GM19324 (cell line): ENCODE results near the gene NCKAP5.

Experiments
- ATAC-seq: cut with Tn5 transposase; IDR thresholded peaks from one replicate; pipeline ENCODE4 v1.9.1; 2021; ENCODE audit warnings: mild to moderate bottlenecking, moderate library complexity; ENCODE audit not compliant: unreplicated experiment, low FRiP score

NCKAP5 gene

DNA sequence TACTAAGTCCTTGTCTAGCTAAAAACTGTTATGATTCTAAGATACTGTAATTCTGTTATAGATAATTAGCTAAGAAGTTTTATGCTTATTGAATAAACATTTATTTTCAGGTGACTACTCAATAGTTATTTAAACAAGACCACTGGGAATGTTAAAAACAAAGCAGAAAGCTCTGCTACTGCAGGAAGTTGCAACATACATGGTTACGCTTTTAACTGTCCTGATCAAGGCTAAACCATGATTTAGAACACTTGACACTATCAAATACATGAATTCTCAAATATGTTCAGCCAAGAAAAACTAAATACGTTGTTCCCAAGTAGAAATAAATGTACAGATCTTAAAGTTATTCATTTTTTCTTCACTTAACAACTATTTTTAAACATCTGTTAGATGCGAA, 263.9 kb downstream of the NCKAP5 start:
- no peak for ATAC-seq

DNA sequence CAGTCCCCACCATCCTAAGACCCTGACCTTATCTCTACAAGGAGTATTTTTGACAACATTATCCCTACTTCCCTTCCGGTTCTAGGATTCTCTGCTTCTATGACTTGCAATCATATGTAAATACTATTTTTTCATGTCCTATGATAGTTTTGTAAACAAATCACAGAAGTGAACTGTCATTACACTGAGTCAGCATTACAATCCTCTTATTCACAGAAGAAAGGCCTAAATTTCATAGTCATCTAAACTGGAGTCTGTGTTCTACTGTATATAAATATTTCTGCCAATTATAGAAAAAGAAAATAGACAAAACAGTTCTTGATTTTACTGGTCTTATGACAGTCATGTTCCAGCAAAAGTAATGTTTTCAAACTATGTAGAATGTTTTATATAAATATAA, 265.1 kb downstream of the NCKAP5 start:
- ATAC-seq: no peak

DNA sequence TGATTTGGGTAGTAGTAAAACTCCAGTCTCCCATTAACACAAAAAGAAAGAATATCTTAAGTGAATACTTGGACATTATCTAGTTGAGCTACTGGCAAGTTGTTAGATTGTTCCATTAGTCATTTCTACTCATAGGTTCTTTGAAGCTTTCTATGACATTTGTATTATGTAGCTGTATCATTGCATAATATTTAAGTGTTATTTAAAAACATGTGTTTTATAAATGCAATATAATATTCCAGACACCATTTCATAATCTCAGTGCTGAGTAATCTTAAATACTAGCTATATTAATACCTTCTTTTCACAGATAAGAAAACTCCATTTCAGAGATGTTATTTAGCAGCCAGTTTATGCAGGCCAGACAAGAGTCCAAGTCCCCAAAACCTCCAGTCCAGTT, 271.9 kb downstream of the NCKAP5 start:
- no peak for ATAC-seq

DNA sequence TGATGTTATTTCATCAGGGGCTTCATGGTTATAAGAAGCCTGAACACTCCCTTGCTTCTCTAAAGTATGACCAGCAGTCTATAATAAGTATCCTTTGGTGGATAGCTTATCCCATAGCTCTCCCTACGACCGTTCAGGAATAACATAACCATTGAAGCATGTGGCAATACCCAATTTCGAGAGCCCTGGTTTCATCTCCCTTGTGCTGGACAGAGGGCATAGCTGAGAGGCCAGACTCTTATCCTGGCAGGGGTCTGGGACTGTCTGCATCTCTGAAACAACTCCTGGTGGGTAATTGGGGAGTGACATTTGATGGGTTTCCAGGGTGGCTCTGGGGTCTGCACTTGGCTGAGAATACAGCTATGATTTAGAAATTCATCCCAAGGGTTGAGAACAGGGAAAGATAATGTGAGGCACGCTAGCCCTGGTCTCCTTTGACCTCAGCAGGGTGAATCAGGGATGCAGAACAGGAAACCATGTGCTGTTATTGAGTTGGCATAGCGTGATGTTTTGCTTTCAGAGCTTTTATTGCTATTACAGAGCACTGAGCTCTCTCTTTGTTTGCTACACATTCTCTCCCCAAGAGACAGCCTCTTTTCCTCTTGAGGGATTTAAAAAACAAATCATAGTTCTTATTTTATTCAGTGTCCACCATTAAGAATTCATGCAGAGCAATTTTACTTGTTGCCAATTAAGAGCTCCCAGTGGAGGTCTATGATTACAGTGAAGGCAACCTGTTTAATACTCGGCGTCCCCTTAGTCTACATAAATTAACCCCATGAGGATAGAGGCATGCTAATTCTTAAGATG, 274.5 kb downstream of the NCKAP5 start:
- no peak for ATAC-seq

DNA sequence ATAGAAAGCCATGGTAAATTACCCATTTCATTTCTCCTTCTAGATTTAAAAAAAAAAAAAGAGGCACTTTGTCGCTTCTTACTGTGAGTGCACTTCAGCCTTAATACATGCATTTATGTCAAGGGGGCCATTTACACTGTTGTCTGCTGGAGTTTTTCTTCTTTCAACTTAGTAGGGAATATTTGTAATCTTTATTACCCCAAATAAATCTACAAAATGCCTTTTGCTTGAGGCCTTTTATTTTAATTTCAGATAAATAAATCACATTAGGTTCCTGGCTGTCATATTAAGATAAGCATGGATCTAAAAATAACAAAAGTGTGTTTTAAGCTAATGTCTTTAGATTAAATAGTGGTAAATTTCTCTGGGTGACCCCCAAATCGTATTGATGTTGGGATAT, 276.0 kb downstream of the NCKAP5 start:
- no peak for ATAC-seq

DNA sequence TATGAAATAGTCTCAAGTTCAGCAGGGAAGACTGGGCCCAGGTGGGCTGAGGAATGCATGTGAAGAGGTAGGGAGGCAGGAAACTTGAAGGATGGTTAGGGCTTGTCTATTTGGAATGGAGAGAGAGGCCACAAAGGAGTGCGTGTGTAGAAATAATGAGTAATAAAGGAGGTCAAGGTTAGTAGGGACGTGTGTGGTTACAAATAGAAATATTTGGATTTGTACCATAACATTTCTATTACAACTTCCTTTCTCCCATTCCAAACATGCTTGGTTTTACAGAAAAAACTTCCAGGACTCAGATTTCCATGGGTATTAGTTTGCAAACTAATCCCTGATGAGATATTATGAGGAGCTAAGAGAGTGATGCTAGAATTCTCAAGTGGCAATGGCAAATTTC, 280.6 kb downstream of the NCKAP5 start:
- no peak for ATAC-seq

DNA sequence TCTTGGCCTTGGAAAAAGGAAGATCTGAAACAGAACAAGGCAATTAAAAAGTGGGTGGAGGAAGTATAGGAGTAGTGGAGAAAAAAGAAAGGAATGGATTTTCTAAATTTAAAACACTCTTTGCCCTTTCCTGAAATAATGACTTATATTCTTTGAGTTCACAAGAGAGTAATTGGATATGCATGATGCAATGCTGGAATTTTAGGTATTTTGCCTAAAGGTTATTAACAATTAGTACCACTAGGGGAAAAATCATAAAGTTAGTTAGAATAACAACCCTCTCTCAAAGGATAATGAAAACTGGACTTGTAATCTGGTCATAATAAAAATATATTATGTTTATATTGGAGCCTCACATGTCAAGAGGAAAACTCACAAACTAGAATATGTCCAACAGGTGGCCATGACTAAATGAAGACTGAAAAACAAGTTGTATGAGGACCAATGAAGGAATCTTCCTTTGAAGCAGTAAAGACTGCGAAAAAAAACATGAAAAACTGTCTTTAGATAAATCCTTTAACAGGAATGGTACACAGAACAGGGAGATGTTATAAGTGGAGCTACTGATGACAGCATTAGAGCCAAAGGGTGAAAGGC, 281.8 kb downstream of the NCKAP5 start:
- ATAC-seq: no peak

DNA sequence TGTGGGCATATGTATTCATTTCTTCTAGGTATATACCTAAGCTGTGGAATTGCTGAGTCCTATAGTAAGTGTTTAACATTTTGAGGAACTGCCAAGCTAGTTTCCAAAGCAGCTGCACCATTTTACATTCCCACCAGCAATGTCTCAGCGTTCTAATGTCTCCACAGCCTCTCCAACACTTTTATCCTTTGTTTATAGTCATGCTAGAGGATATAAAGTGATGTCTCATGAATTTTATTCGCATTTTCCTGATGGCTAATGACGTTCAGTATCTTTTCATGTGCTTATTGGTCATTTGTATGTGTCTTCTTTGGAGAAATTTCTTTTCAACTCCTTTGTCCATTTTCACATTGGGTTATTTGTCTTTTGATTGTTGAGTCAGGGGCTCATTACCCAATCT, 295.2 kb downstream of the NCKAP5 start:
- no peak for ATAC-seq

DNA sequence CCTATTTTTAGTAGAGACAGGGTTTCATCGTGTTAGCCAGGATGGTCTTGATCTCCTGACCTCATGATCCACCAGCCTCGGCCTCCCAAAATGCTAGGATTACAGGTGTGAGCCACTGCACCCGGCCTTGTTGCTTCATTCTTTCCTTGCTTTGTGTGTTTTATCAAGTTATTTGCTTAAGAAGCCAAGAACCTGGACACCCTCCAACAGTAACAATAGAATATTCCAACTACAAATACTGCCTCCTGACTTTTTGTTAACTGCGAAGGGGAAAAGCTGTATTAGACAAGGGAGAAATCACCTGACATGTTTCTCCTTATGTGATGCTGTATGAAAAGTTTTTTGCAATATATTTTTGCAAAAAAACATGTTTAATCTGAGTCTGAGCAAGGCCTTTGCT, 297.2 kb downstream of the NCKAP5 start:
- ATAC-seq: no peak

DNA sequence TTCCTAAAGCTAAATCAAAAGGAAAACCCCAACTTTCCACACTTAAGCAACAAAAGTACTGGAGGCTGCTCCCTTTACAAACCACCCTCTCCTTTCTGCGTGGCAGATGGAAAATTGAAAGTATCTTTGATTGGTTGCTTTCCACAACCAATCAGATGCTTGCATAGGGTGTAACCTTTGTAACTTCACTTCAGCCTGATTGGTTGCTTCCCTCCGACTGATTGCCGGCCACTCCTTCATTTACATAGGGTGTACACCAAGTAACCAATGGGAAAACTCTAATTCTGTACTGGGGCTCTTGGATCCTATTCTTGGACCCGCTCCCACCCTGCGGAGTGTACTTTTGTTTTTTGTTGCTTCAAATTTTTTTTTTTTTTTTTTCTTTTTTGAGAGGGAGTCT, 297.7 kb downstream of the NCKAP5 start:
- no peak for ATAC-seq

DNA sequence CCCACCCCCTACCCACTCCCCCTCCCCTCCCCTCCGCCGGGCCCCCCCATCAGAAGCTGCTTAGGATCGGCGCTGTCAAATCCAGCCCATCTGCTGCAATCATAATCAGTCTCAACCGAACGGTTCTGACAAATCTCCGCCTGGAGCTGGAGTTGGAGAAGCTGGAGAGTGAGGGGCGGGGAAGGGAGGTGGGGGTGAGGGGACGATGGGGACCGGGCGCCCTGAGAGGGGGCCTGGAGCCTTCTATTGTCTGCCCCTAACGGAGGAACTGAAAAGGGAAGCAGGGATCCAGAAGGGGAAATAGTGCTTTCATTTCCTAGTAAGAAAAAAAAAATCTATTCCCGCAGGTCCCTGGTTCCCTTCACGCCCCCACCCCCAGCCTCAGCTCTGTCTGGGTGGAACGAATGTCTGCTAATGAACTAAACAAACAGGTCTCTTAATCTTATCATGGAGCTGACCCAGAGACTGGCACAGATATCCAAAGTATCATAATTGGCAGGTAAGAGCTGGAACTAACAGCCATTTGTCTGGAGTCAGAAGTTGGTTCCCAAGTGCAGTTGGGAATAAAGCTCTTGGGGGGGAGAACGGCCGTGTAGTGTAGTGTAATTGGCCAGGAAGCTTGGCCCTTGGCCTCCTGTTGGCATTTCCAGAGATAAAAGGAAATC, 301.2 kb downstream of the NCKAP5 start:
- no peak for ATAC-seq

DNA sequence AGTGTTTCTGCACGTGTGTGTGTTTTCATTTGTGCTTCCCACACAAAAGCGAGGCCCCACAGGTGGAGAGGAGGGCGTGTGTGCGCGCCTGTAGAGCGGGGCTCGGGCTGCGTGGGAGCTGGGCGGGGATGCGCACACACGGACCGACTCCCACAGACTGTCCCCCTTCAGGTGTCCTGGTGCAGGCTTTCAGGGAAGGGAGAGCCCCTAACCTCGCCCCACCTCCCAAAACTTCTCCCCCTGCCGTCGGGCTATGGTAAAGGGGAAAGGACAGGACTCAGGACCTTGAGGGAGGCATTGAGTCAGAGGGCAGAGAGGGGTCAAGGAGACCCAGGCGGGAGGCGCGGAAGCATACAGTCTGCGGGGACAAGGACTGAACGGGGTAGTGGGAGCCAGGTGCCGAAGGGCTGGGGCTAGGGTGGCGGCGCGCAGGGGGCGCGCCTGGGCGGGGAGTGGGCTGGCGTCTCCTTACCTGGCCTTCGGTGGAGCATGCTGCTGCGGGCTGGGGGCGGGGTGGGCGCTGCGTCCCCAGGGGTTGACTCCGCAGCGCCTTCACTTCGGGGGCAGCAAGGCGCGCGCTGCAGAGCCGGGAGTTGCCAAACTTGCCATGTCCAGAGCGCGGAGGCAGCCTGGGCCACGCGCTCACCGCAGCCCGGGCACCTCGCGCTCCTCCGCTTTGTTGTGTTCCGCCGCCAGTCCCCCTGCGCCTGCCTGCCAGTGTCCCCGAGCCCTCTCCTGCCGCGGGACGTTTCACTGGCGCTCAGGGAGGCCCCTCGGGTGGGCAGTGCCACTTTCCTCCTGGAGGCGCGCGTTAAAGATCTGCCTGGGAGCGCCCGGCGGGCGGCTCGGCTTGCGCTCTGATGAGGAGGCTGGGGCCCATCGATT, 302.0 kb downstream of the NCKAP5 start:
- no peak for ATAC-seq

DNA sequence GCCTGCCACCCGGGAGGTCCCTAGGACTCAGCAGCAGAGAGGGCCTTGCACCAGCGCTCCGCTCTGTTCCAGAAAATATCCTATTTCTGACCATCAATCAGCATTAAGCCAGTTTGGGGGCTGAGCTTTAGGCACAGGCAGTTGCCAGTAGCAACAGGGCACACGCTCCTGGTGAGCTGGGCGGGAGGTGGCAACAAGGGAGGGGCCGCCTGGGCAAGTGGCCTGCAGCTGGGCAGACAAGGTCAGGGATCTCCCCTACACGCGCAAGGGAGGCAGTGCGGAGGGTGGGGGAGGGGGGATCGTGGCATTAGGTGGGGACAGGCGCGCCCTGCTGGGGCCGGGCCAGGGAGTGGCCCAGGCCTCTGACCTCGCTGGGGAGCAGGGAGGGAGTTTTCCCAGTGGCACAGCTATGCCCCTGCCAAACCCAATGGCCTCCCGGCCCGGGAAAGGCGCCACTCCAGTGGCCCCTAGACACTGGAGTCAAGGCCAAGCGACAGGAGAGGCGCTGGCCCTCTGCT, 302.8 kb downstream of the NCKAP5 start:
- no peak for ATAC-seq

DNA sequence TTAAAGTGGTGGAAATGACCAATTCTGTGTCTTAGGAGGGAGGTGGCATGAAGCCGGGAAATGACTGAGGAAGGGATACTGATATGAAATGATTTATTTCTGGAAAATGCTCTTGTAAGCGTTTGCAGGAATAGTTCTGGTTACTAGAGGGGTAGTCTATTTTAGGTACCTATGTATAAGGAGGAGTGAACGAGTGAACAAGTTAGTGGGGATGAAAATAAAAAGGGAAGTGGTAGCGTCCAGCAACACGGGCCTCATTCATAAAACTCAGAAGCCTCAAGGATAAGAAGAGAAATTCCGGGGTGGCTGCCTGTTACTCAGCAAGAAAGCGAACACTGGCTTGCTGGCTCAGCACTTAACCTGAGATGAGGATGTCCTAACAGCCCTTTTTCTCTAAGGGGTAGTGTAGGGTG, 303.3 kb downstream of the NCKAP5 start:
- ATAC-seq: no peak

DNA sequence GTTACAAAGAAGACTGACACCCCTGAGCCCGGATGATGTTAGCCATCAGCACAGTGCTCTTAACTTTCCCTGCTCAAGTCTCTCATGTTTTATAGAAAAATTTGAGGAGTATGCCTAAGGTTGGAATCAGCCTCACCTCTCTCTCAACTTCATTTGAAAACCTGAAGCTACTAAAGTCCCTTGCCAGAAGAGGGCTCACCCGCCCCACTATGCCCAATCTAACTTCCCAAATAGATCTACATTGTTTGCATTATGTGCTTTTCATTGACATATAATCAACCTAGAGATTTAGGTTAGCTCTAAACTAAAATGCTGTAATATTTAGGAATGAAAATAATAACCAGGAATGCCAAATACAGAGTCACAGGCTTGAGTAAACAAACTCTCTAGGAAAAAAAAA, 305.4 kb downstream of the NCKAP5 start:
- ATAC-seq: no peak

DNA sequence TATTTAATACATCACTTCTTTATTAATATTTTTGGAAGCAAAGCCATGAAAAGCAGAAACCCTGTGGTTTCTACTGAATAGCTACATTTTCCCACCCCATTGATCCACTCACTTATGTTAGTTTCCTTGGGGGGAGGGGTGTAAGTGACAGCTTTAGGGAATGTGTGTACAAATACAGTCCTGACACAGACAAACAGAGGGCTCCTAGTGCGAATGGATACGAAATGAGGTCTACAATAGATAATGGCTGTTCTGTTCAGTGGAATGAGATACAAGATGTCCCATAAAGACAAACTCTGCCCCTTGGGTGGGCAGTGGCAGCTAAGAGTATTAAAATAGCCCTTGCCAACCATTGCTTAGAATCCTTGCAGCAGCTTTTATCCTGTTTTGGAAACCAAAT, 312.9 kb downstream of the NCKAP5 start:
- no peak for ATAC-seq

DNA sequence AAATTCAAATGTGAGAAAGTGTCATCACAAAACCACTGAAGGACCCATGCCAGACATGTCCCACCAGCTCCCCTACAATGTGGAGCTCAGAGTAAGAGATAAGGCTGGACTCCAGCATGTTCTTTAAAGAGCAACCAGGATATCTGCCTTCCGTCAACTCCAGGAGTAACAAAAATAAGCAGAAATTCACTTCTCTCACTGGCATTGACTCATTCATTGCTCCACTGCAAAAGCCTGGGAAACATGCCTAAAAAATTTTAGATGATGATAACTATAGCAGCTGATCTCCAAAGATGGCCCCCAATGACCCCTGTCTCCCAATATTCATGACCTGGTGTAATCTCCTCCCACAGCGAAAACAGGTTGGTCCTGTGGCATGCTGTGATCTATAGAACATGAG, 314.5 kb downstream of the NCKAP5 start:
- ATAC-seq: no peak

DNA sequence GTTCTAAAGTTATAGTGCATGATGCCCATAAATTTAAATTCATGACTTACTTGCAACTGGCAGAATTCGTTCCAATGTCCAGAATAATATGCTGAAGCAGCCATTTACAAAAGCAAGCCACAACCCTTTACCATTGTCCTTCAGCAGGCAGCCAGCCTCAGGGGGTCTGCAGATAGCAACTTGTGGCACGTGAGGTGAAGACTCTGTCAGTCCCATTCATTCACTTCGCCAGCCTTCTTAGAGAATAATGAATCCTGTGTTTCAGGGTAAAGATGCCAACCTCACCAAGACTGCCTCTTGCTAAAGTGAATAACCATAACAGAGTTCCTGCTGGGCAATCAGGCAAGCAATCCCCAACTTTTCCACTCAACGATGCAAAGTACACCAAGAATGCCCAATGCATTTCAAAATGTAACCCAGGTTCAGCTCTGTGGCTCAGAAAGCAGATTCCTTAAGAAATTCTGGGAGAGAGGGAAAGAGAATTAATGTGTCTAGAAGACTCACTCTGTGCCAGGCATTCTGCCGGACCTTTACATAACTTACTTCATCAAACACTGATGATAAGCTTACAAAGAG, 315.4 kb downstream of the NCKAP5 start:
- no peak for ATAC-seq

DNA sequence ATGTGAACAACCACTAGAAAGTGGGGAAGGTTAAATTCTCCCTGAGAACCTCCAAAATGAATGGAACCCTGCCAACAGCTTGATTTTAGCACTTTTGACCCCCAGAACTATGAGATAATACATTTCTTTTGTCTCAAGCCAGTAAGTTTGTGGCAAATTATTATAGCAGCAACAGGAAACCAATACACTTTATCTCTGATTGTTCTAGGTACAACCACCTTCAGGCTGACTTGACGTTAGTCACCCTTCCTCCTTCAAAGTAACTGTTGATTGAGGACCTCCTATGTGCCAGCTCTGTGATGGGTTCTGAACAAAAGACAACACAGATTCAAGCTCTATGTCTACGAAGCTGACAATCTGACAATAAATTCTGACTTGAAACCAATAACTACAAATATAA, 318.9 kb downstream of the NCKAP5 start:
- ATAC-seq: no peak

DNA sequence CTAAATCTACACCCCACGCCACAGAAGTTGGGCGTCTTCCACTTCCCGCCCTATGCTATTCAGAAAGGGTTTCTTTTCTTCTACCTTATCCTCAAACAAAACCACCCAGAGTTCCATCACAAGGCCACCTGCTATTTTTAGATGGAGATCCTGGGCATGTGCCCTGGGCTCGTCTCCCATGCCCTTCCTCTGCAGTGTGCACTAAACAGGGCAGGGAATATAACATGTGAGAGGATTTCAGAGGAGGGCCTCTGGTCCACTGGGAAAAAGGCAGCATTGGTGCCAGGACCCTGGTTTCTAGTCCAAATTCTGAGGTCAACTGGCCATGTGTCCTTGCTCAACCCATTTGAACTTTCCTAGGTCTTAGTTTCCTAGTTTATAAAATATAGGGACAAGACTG, 320.0 kb downstream of the NCKAP5 start:
- ATAC-seq: no peak
